IPS-NIHi7 (cell line): ENCODE results near the gene RUNDC3A.
"Not testable (repeated sequence)": the region's sequence is repeated elsewhere in the genome, so short reads cannot be mapped to it uniquely, and the experiment has no call there.

Experiments used
- DNase-seq: peaks from one replicate; pipeline ENCODE4 v3.0.0; 2012; ENCODE audit warnings: mixed read lengths; ENCODE audit errors: extremely low spot score

Gene RUNDC3A

DNA sequence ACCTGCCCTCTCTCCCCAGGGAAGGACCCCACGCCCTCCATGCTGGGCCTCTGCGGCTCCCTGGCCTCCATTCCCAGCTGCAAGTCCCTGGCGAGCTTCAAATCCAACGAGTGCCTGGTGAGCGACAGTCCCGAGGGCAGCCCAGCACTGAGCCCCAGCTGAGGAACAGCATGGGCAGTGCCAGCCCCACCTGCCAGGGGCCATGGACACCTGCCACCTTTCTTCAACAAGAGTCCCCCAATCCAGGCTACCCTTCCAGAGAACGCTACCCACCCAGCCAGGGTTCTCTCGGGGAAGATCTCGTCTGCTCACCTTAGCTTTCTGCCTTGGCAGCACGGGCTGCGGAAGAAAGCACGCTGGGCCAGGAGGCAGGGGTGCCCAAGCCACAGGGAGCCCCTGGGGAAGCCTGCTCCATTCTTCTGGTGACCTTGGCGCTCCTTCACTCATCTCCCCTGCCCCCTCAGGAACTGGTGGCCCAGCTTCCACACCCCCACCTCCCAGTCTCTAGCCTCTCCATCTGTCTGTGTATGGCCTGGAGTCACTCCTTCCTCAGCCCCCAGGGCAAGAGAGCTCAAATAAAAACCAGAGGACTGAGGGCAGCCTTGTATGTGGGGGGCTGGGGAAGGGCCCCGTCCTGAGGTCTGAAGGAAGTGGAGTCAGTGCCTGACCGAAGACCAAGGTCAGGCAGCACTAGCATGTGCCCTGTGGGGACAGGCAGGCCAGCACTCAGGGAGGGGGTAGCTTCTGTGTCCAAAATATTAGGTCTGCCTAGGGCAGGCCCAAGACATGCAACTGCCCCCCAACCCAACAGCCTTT, 9.9 kb downstream of the RUNDC3A start:
- DNase-seq: no peak

DNA sequence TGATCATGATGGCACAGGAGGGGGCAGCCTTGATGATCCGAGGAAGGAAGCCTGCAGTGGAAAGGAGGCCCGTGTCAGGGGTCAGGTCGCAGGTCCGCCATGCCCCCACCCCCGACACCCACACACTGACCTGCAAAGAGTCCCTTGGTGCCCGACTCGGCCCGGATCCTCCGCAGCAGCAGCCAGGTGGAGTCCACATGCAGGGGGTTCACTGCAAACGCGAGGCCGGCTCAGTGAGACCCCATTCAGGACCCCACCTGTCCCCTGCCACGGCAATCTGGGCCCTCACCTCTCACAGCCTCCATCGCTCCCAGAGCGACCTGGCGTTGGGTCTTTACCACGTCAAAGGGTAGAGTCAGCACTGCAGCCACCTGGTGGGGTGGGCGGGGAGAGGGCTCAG, 11.7 kb downstream of the RUNDC3A start:
- DNase-seq: no peak

DNA sequence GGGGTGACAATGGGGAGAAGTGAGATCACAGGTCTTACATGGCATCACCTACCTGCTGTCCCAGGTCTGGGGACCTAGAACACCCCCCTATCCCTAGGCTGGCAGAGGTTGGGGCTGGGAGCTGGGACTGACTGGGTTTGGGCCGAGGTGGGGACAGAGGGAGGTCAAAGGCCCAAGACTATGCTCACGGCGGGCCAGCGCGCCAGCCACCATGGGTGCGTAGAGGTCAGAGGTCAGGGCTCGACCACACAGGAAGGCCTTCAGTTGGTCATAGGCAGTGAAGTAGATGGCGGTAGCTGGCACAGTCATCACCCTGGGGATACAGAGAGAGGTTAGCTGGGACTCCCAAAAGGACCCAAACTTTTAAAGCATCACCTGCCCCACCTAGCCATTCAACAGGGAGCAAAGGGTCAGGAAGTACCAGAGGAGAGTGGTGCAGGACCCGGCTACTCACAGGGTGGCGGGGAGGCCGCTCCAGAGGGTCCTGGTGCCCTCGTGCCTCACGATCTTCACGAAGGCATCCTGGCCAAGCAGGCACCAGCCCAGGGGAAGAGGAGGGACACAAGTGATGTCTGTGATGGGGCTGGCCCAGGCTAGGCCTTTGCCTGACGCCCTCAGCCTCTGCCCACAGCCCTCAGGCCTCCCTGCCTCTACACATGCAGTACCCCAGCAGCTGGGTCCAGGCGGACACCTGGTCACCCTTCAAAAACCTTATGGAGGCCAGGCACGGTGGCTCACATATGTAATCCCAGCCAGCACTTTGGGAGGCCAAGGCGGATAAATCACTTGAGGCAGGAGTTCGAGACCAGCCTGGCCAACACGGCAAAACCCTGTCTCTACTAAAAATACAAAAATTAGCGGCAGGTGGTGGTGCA, 13.1 kb downstream of the RUNDC3A start:
- no peak for DNase-seq

DNA sequence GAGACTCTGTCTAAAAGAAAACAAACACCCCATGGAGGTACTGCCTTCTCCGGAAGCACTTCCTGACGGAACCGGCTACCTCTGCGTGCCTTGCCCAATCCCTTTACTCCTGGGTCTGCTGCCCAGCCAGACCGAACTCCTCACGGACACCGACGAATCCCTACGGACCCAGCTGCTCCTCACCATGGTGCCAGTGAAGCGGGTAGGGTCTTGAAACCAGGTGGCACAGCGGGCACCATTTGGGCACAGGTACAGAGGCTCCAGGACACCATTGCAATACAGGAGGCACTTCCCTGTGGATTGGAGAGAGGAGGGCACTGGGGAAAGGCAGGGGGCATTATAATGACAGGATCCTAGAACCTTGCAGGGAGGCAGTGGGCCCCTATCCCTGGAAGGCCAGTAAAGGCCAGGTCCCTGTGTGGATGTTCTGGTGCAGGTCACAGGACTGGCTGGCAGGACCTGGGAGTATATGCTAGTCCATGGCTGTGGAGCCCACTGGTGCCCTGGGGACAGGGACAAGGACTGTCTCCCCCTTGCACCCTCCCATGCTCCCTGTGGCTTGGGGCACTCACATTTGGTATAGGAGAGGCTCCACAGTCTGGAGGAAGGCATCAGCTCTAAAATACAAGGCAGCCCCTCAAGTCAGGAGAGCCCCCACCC, 14.0 kb downstream of the RUNDC3A start:
- DNase-seq: no peak

DNA sequence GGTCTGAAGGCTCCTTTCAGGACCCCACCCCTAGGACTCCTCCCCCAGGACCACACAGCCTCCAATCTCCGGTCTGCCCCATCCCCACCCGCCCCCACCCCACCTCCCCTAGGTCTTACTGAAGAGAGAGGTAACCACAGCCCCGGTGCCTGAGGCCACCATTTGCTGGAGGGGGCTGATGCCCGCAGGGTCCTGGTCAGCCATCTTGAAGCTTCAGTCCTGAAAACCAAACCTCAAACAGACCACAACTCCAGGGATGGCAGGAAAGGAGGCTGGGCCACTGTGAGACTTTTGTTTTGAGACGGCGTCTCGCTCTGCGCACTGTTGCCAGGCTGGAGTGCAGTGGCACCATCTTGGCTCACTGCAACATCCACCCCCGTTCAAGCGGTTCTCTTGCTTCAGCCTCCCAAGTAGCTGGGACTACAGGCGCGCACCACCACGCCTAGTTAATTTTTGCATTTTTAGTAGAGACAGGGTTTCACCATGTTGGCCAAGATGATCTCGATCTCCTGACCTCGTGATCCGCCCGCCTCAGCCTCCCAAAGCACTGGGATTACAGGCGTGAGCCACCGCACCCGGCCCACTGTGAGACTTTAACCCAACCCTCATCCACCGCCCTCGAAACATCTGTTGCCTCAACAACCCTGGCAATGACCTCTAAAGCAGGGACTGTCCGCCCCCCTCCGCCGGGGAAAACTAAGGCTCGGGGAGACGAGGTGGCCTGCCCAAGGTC, 15.1 kb downstream of the RUNDC3A start:
- DNase-seq: no peak

DNA sequence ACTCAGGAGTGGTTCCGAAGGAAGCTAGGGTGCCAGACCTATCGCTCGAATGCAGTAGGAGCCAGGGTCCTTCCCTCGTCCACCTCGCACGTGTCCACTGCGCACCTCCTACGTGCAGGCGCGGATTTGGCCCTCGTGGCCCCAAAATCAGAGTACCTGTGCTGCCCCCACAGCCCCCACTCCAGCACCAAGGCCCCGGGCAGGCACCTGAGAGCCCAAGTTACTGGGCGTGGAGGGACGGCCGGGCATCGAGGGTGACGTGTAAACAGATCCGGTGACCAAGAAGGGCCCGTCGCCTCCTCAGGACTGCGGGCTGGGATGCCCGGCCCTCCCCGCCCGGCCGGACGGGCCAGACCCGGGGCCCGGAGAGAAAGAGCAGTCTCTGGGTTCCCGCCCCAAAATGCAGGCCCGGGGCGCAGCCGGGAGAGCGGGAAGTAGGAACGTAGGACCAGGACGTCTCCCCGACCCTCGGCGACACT, 15.7 kb downstream of the RUNDC3A start:
- peak; percentile 17 for DNase-seq

DNA sequence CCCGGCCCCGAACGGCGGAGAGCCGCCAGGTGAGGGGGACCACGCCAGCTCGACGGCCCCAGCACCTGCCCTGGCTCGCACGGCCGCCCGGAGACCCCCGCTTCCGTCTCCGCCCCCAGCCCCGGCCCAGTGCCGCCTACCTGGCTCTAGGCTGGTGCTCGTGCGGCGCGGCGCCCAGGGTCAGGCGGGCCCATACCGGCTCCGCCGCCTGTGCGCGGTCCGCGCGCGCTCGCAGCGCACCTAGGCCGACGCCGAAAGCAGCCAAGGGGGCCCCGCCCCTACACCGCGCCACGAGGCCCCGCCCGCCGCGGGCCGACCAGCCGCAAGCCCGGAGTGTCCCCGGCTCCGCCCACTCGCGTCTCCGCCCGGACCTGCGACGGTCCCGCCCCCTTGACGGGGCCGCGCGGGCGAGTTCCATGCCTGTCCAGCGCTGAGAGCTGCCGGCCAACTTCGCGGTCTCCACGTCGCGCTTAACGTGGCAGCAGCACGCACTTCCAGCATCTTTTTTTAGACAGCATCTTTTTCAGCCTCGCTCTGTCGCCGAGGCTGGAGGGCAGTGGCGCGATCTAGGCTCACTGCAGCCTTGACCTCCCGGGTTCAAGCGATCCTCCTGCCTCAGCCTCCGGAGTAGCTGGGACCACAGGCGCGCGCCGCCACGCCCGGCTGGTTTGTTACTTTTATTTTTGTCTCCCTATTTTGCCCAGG, 16.3 kb downstream of the RUNDC3A start, which contains the start of gene SLC25A39:
TSS of gene SLC25A39 (minus strand) at position 253 of the 705 bp plus-strand sequence. CDS start 1,261 bp downstream, outside the sequence.
- peak; percentile 88 for DNase-seq

DNA sequence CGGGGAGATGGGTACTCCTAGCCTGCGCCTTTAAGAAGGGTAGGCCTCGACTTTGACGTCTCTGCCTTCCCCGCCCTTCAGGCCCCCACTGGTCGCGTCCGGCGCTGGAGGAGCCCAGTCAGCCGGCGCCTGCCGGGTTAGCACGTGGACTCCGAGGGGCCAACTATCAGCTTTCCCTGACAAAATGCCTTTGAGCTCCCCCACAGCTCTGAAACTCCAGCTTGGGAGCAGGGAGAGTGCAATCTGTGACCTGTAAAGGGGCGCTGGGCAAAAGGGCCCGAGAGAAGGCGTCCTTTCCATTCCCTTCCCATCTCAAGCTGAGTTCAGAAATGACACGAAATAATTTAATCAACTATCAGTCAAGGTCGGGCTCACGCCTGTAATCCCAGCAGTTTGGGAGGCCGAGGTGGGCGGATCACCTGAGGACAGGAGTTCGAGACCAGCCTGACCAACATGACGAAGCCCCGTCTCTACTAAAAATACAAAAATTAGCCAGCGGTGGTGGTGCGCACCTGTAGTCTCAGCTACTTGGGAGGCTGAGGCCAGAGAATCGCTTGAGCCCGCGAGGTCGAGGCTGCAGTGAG, 18.6 kb downstream of the RUNDC3A start:
- DNase-seq: peak; percentile 96

DNA sequence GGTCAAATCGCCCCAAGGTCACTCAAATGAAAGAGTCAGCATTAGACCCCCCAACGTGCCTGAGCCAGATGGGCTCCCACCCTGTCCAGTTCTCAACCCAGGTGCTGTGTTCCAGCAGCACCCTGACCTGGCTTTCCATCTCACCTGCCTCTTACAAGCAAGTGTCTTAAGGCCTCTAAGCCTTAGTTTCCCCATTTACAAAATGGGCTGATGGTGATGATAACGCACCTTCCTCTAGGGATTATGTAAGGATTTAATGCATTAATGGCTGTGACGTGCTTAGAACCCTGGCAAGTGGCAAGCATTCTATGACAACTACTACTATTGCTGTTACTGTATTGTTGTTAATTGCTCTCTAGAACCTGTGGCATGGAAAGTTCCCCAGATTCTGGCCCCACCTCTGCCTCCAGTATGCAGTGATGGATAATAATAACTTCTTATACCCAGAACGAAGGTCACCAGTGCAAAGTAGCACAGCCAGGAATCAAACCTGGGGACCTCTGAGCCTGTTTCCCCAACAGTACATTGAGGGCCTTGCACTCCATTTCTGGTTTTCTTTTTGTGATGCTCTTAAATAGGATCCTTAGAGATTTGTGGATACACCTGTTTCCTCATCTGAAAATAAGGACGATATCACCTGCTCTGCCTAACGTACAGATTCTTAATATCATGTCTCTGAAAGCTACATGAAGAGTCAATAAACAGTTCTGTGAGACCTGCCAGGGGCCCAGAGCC, 19.5 kb downstream of the RUNDC3A start:
- no peak for DNase-seq

DNA sequence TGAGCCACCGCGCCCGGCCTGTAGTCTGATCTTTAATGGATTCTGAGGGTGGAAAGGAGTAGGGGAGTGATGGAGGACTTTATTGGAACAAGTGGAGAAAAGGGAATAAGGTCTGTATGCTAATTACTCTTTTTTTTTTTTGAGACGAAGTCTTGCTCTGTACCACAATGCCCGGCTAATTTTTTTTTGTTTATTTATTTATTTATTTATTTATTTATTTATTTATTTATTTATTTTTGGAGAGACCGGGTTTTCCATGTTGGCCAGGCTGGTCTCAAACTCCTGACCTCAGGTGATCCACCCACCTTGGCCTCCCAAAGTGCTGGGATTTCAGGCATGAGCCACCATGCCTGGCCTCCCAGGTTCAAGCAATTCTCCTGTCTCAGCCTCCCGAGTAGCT, 21.1 kb downstream of the RUNDC3A start:
- DNase-seq: not testable (repeated sequence)

DNA sequence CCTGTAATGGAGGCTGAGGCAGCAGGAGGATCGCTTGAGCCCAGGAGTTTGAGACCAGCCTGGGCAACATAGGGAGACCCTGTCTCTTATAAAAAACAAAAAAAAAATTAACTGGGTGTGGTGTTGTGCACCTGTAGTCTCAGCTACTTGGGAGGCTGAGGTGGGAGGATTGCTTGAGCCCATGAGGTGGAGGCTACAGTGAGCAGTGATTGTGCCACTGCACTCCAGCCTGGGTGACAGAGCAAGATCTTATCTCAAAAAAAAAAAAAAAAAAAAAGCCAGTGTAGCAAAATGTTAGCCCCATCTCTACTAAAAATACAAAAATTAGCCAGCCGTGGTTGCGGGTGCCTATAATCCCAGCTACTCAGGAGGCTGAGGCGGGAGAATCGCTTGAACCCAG, 21.9 kb downstream of the RUNDC3A start:
- DNase-seq: not testable (repeated sequence)

DNA sequence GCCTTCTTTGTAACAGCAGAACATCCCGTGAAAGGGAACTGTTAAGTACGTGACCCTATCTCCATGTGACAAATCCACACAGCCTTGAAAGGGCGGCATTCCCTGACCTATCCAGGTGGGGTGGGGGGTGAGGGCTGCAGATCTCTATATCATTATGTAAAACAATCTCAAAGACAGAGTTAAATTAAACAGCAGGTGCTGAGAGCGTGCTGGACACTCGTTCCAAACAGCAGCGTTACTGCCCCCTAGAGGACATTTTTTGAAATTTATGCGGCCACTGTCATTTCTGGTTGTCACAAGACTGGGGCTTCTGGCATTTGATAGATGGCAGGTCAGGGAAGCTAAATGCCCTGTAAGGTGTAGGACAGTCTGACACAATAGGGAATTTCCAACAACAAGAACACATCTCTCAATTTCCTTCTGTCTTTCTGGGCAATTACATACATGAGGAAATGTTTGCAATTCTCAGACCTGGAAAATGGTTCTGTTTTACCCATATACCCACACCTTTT, 22.9 kb downstream of the RUNDC3A start:
- peak; percentile 70 for DNase-seq

DNA sequence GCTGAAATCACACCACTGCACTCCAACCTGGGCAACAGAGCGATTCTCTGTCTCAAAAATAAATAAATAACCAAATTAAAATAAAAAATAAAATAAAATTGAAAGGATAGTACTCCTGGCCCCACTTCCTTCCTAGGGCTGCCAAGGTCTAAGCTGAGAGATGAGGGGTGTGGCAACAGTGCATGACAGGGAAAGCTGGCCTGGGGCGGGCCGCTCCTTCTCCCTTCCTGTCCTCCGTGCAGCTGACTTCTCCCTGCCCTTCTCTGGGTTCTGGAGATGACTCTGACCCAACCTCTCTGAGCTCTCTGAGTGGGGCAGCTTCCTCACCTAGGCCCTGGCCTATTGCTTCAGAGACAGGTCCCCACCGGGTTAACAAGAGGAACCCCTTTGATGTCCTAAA, 25.0 kb downstream of the RUNDC3A start:
- DNase-seq: no peak

DNA sequence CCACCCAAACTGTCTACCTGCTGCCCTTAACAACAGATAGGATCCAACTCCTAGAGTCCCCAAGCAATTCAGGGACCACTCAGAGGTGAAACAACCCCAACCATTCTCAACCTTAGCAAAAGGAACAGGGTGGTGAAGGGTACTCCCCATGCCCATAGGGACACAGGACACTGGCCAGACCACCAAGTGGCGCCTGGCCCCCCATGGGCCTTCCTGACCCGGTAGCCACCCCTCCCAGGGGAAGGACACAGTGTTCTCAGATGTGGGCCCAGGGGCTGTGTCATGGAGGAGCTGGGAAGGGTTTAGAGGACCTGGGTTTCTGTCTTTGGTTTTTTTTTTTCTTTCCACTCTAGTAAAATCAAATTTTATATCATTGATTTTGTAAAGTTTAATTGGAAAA, 25.9 kb downstream of the RUNDC3A start:
- DNase-seq: no peak

DNA sequence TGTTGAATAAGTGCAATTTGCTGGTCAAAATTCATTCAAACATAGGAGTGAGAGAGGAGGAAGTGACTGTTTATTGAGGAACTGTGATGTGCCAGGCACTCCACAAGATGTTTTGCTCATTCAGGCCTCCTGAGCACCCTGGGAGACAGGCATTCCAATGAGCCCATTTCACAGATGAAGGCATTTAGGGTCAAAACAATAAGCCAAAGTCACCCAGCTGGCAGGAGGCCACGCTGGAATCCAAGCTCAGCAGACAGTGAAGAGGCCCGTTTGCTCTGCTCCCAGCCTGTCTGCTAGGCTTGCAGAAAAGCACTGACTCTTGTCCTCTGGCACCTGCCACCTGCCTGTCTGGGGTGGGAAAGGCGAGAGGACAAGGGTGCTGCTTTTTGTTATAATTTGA, 26.3 kb downstream of the RUNDC3A start:
- DNase-seq: no peak

DNA sequence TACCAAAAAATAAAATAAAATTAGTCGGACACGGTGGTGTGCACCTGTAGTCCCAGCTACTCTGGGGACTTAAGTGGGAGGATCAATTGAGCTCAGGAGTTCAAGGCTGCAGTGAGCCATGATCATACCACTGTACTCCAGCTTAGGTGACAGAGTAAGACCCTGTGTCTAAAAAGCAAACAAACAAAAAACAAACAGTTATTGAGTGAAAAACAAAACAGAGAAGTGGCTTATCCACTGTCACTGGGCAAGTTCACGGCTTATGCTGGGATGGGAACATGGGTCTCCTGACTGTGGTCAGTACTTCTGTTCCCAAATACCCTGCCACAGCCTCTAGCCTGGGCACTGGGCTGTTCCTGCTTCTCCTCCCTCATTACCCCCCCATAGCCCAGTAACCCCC, 27.2 kb downstream of the RUNDC3A start:
- DNase-seq: no peak

DNA sequence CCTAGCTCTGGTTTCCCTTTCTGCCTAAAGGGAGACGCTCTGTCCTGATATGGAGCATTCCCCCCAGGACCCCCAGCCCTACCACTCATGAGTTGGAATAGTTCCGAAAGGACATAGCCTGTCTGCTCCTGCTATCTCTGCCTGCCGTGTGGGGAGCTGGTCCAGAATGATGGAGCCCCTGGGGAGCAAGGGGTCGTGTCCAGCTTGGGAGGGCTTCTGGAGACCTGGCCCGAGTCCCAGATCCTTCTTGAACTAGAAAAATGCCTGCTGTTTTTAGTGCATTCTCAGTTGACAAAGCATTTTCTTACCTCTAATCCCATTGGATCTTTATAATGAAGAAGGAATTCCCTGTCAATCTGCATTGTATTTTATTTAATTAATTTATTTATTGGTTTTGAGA, 27.6 kb downstream of the RUNDC3A start:
- no peak for DNase-seq

DNA sequence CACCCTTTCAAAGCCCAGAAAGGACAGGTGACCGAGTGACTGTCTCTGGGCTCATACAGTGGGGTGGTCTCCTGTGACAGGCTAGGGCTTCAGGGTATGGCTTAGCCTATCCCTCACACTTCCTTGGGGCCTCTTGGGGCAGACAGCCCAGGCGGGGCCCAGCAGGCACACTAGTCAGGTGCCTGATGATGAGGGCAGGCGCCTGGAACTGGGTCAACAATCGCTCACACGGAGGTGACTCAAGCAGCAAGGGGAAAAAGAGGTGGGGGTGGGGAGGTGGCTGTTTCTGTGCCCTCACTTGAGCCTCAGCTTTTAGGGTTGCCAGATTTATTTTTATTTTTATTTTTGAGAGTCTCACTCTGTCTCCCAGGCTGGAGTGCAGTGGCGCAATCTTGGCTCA, 30.3 kb downstream of the RUNDC3A start:
- no peak for DNase-seq

DNA sequence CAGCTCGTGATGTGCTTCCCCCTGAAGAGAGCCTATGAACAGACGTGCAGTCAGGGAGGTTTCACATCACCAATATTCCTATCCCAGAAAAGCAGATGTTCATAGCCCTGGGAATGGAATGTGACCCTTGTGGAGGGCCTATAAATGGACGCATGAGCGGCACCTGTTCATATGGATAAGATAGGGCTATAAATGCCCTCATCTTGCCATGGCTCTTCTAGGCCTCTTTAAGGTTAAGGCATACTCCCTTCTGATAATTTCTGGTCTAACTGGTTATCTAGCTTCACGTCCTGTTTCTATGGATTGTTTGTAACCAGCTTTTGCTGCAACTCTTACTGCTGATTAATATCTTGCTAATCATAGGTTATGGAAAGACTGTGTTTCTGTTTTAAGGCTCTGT, 32.2 kb downstream of the RUNDC3A start:
- DNase-seq: not testable (repeated sequence)
